H9 (cell line): Measurements from ENCODE around the gene CTAGE8. TPM values are rescaled to one million over a fixed set of nuclear protein-coding genes. Genes with fewer than 3 reads are reported as not detected.
"Not testable (repeated sequence)": the region's sequence is repeated elsewhere in the genome, so short reads cannot be mapped to it uniquely, and the experiment has no call there.

Source experiments
- DNase-seq: peaks from one replicate; pipeline ENCODE4 v3.0.0-alpha.2; 2017
- H2AFZ ChIP-seq: one replicate; pipeline ENCODE4 v1.6.1; 2013; ENCODE audit warnings: mild to moderate bottlenecking, low read length, control low read depth, moderate library complexity
- H2AK5ac ChIP-seq: 2 replicates; pipeline ENCODE4 v1.6.1; 2013; ENCODE audit warnings: low read length, control low read depth, mixed read lengths; ENCODE audit not compliant: insufficient read length
- H2BK120ac ChIP-seq: one replicate; pipeline ENCODE4 v1.6.1; 2013; ENCODE audit warnings: low read depth, mild to moderate bottlenecking, low read length, control low read depth, inconsistent platforms; ENCODE audit not compliant: poor library complexity, severe bottlenecking
- H2BK12ac ChIP-seq: 2 replicates; pipeline ENCODE4 v1.6.1; 2013; ENCODE audit warnings: low read length, control low read depth, mixed read lengths, low read depth; ENCODE audit not compliant: insufficient read length
- H2BK15ac ChIP-seq: 2 replicates; pipeline ENCODE4 v1.6.1; 2013; ENCODE audit warnings: low read depth, low read length, control low read depth
- H2BK20ac ChIP-seq: one replicate; pipeline ENCODE4 v1.6.1; 2013; ENCODE audit warnings: low read depth, mild to moderate bottlenecking, low read length, control low read depth, inconsistent platforms; ENCODE audit not compliant: poor library complexity, severe bottlenecking
- H2BK5ac ChIP-seq: 2 replicates; pipeline ENCODE4 v1.6.1; 2013; ENCODE audit warnings: low read length, control low read depth, mixed read lengths; ENCODE audit not compliant: insufficient read length
- H3K14ac ChIP-seq: 2 replicates; pipeline ENCODE4 v1.6.1; 2013; ENCODE audit warnings: low read length, control low read depth; ENCODE audit not compliant: insufficient read depth
- H3K18ac ChIP-seq: 2 replicates; pipeline ENCODE4 v1.6.1; 2013; ENCODE audit warnings: low read depth, mild to moderate bottlenecking, mixed read lengths, low read length, control low read depth; ENCODE audit not compliant: insufficient read length
- H3K23ac ChIP-seq: 2 replicates; pipeline ENCODE4 v1.6.1; 2013; ENCODE audit warnings: low read length, control low read depth, mixed read lengths, low read depth; ENCODE audit not compliant: insufficient read length
- H3K23me2 ChIP-seq: 2 replicates; pipeline ENCODE4 v1.6.1; 2013; ENCODE audit warnings: low read depth, mild to moderate bottlenecking, mixed read lengths, low read length, control low read depth; ENCODE audit not compliant: insufficient read length, poor library complexity, severe bottlenecking
- H3K27ac ChIP-seq: 2 replicates; pipeline ENCODE4 v1.5.1; 2013; ENCODE audit warnings: low read length, control low read depth, mixed read lengths, low read depth; ENCODE audit not compliant: insufficient read length
- H3K27me3 ChIP-seq: 2 replicates; pipeline ENCODE4 v1.6.1; 2013; ENCODE audit warnings: low read length, control low read depth, inconsistent platforms; ENCODE audit not compliant: insufficient read depth
- H3K4ac ChIP-seq: 2 replicates; pipeline ENCODE4 v1.6.1; 2013; ENCODE audit warnings: low read depth, mild to moderate bottlenecking, control low read depth, inconsistent platforms, low read length, moderate library complexity
- H3K4me1 ChIP-seq: 2 replicates; pipeline ENCODE4 v1.6.1; 2013; ENCODE audit warnings: low read length, control low read depth, inconsistent platforms; ENCODE audit not compliant: insufficient read depth
- H3K4me2 ChIP-seq: 2 replicates; pipeline ENCODE4 v1.6.1; 2013; ENCODE audit warnings: low read length, control low read depth, mixed read lengths; ENCODE audit not compliant: insufficient read length, insufficient read depth
- H3K56ac ChIP-seq: 2 replicates; pipeline ENCODE4 v1.6.1; 2013; ENCODE audit warnings: low read depth, mild to moderate bottlenecking, mixed read lengths, low read length, control low read depth; ENCODE audit not compliant: insufficient read length
- H3K79me1 ChIP-seq: 2 replicates; pipeline ENCODE4 v1.6.1; 2013; ENCODE audit warnings: low read depth, mild to moderate bottlenecking, moderate library complexity, low read length, control low read depth, inconsistent platforms; ENCODE audit not compliant: insufficient read depth, poor library complexity, severe bottlenecking
- H3K79me2 ChIP-seq: 2 replicates; pipeline ENCODE4 v1.6.1; 2013; ENCODE audit warnings: low read length, control low read depth, inconsistent platforms; ENCODE audit not compliant: insufficient read depth
- H3K9ac ChIP-seq: 2 replicates; pipeline ENCODE4 v1.6.1; 2013; ENCODE audit warnings: low read length, control low read depth, mixed read lengths; ENCODE audit not compliant: insufficient read length; ENCODE audit errors: extremely low read depth
- H3K9me3 ChIP-seq: one replicate; pipeline ENCODE4 v1.6.1; 2013; ENCODE audit warnings: low read depth, low read length, inconsistent platforms; ENCODE audit not compliant: control insufficient read depth
- H3T11ph ChIP-seq: one replicate; pipeline ENCODE4 v1.6.1; 2013; ENCODE audit warnings: mild to moderate bottlenecking, low read length, control low read depth, inconsistent platforms
- H4K20me1 ChIP-seq: one replicate; pipeline ENCODE4 v1.6.1; 2013; ENCODE audit not compliant: control insufficient read depth, insufficient read length, insufficient read depth
- H4K5ac ChIP-seq: 2 replicates; pipeline ENCODE4 v1.6.1; 2013; ENCODE audit warnings: low read depth, mild to moderate bottlenecking, mixed read lengths, low read length, control low read depth; ENCODE audit not compliant: insufficient read length
- H4K8ac ChIP-seq: replicated peaks from 2 replicates; pipeline ENCODE4 v1.6.1; 2013; ENCODE audit warnings: low read length, control low read depth, mixed read lengths, low read depth; ENCODE audit not compliant: insufficient read length
- H4K91ac ChIP-seq: 2 replicates; pipeline ENCODE4 v1.6.1; 2013; ENCODE audit warnings: low read depth, mild to moderate bottlenecking, moderate library complexity, mixed read lengths, low read length, control low read depth; ENCODE audit not compliant: insufficient read length
- H3K27ac Mint-ChIP-seq, 3 experiments: 2 replicates in 2 of 3; 3 replicates in 1 of 3; pipeline ENCODE4 v1.8.0; 2020 to 2021; ENCODE audit warnings: mixed read lengths in 3 of 3, mild to moderate bottlenecking in 1 of 3, moderate library complexity in 1 of 3
- H3K27me3 Mint-ChIP-seq: 2 replicates; pipeline ENCODE4 v1.8.0; 2021; ENCODE audit warnings: low read depth, mild to moderate bottlenecking, moderate library complexity, mixed read lengths
- H3K36me3 Mint-ChIP-seq, 3 experiments: 2 replicates in 2 of 3; 3 replicates in 1 of 3; pipeline ENCODE4 v1.8.0; 2020 to 2021; ENCODE audit warnings: low read depth in 3 of 3, mixed read lengths in 3 of 3; ENCODE audit not compliant: insufficient read depth in 1 of 3
- H3K4me1 Mint-ChIP-seq, 2 experiments: 2 replicates each; pipeline ENCODE4 v1.8.0; 2020; ENCODE audit warnings: mixed read lengths in 2 of 2
- H3K4me3 Mint-ChIP-seq, 2 experiments: 2 replicates in 1 of 2; 3 replicates in 1 of 2; pipeline ENCODE4 v1.8.0; 2020 to 2021; ENCODE audit warnings: mild to moderate bottlenecking in 2 of 2, mixed read lengths in 2 of 2, moderate library complexity in 1 of 2
- H3K9me3 Mint-ChIP-seq, 2 experiments: 2 replicates in 1 of 2; 3 replicates in 1 of 2; pipeline ENCODE4 v1.8.0; 2020; ENCODE audit warnings: mild to moderate bottlenecking in 2 of 2, mixed read lengths in 2 of 2, moderate library complexity in 1 of 2
- WGBS: extraction: QIAGEN DNeasy Blood & Tissue Kit; methylation state at CpG from one replicate; pipeline ENCODE4 v1.1.7; 2013; ENCODE audit warnings: missing lambda C conversion rate, low lambda C conversion rate, mixed read lengths; ENCODE audit not compliant: insufficient read length; ENCODE audit errors: extremely low coverage; 5-methylcytosine and 5-hydroxymethylcytosine counted together
- total RNA-seq: library from RNA; stranded (reverse); gene quantifications from 2 replicates; pipeline ENCODE4 v1.2.1, GENCODE V29; 2021

Gene CTAGE8
- total RNA-seq, 1 experiment from 2014 or later = 4.9 TPM

DNA sequence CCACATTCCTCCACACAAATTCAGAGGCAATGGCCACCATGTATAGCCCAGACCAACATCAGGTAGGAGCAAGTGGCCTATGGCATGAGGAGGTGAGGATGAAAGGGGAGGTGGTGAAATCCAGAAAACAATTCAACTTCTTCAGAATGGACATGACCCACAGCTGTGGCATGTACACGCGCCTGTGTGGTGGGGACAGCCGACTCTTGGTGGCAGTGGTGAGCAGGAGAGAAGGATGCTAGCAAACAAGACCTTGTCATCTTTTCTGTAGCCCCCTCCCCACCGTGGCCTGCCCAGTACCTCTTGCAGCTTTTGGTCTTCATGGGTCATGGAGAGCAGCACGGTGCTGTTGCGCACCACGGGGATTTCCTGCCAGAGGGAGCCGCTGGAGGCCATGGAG is 12.9 kb upstream of the CTAGE8 start:
- not testable (repeated sequence) for H3K79me1 ChIP-seq, H3K4me2 ChIP-seq, DNase-seq, H2BK12ac ChIP-seq, H3K36me3 Mint-ChIP-seq, H3K23me2 ChIP-seq, H3K4me1 Mint-ChIP-seq, H2AK5ac ChIP-seq, H3K9me3 ChIP-seq, H3K23ac ChIP-seq, H3K4me1 ChIP-seq, H2BK15ac ChIP-seq, H2BK5ac ChIP-seq, H3K27ac Mint-ChIP-seq, H2AFZ ChIP-seq, H3K56ac ChIP-seq, H3K9ac ChIP-seq, H2BK20ac ChIP-seq, H3K9me3 Mint-ChIP-seq, H4K20me1 ChIP-seq, H4K91ac ChIP-seq, H3K79me2 ChIP-seq, H3K18ac ChIP-seq, H4K8ac ChIP-seq, H3K4ac ChIP-seq, H3K27ac ChIP-seq, H3K27me3 ChIP-seq, H2BK120ac ChIP-seq, H3T11ph ChIP-seq, H4K5ac ChIP-seq, H3K4me3 Mint-ChIP-seq, H3K14ac ChIP-seq, H3K27me3 Mint-ChIP-seq
- no CpG with 5 or more reads among the region's 8 CpGs for WGBS

DNA sequence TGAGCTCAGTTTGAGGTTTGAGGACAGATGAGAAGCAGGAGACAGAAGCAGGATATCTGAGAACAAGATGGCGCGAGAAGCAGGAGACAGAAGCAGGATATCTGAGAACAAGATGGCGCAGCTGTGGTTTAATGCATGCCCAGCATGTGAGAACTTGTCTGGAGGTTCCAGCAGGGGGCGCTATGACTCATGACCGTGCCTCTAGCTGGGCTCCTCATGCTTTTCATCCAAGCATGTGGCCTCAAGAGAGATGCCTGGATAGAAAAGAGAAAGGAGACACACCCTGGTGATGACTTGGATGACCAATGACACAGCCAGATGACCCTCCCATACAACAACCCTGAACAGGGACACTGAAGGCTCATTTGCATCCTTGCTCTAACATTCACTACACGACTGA is 10.9 kb upstream of the CTAGE8 start:
- not testable (repeated sequence) for H3K4me2 ChIP-seq, H3K9me3 ChIP-seq, H3K14ac ChIP-seq, H3K27me3 ChIP-seq, H3T11ph ChIP-seq, H3K23ac ChIP-seq, H3K4me1 Mint-ChIP-seq, H2BK12ac ChIP-seq, H2BK20ac ChIP-seq, H3K9ac ChIP-seq, H3K4me1 ChIP-seq, H2AK5ac ChIP-seq, H3K27ac ChIP-seq, H3K79me2 ChIP-seq, H3K27me3 Mint-ChIP-seq, H3K56ac ChIP-seq, DNase-seq, H3K79me1 ChIP-seq, H2AFZ ChIP-seq, H3K36me3 Mint-ChIP-seq, H4K20me1 ChIP-seq, H3K18ac ChIP-seq, H3K4ac ChIP-seq, H3K27ac Mint-ChIP-seq, H4K91ac ChIP-seq, H2BK5ac ChIP-seq, H2BK120ac ChIP-seq, H3K9me3 Mint-ChIP-seq, H4K5ac ChIP-seq, H3K4me3 Mint-ChIP-seq, H2BK15ac ChIP-seq, H4K8ac ChIP-seq, H3K23me2 ChIP-seq
- no CpG with 5 or more reads among the region's 6 CpGs for WGBS
